GM23338 (cell line): ENCODE results near the gene SIRT7. TPM values are rescaled to one million over a fixed set of nuclear protein-coding genes. Genes with fewer than 3 reads are reported as not detected.

Experiments used
- ATAC-seq: fragments of 200-7000 bp; cut with Tn5 transposase; 3 replicates; pipeline ENCODE4 v1.9.1; 2020
- DNase-seq: peaks from one replicate; pipeline ENCODE4 v3.0.0-alpha.2; 2015; ENCODE audit warnings: low spot score
- H2AFZ ChIP-seq: fragments of 200-600 bp; sonication (generic); 2 replicates; pipeline ENCODE4 v1.8.0; 2016; ENCODE audit warnings: antibody characterized with exemption, mild to moderate bottlenecking, moderate library complexity
- H3F3A ChIP-seq: fragments of 200-600 bp; sonication (generic); replicated peaks from 2 replicates; pipeline ENCODE4 v1.8.0; 2017; ENCODE audit warnings: antibody characterized with exemption, mixed run types, low read depth
- H3K27ac ChIP-seq: fragments of 200-600 bp; sonication (generic); 2 replicates; pipeline ENCODE4 v1.6.1; 2016; ENCODE audit warnings: low read depth
- H3K27me3 ChIP-seq: fragments of 200-600 bp; sonication (generic); 2 replicates; pipeline ENCODE4 v1.8.0; 2016; ENCODE audit warnings: mild to moderate bottlenecking, mixed run types, moderate library complexity; ENCODE audit not compliant: insufficient read depth
- H3K36me3 ChIP-seq: fragments of 200-600 bp; sonication (generic); 2 replicates; pipeline ENCODE4 v1.8.0; 2016; ENCODE audit warnings: mild to moderate bottlenecking; ENCODE audit not compliant: insufficient read depth
- H3K4me1 ChIP-seq: fragments of 200-600 bp; sonication (generic); 2 replicates; pipeline ENCODE4 v1.8.0; 2016; ENCODE audit warnings: mild to moderate bottlenecking, moderate library complexity; ENCODE audit not compliant: insufficient read depth
- H3K4me2 ChIP-seq: fragments of 200-600 bp; sonication (generic); 2 replicates; pipeline ENCODE4 v1.7.1; 2017; ENCODE audit warnings: mixed run types
- H3K4me3 ChIP-seq: fragments of 200-600 bp; sonication (generic); 2 replicates; pipeline ENCODE4 v1.6.1; 2016; ENCODE audit warnings: mixed run types
- H3K79me2 ChIP-seq: fragments of 200-600 bp; sonication (generic); replicated peaks from 2 replicates; pipeline ENCODE4 v1.8.0; 2017; ENCODE audit warnings: mild to moderate bottlenecking; ENCODE audit not compliant: insufficient read depth
- H3K9me2 ChIP-seq: fragments of 200-600 bp; sonication (generic); 2 replicates; pipeline ENCODE4 v1.8.0; 2017; ENCODE audit not compliant: insufficient read depth
- H4K20me1 ChIP-seq: fragments of 200-600 bp; sonication (generic); replicated peaks from 2 replicates; pipeline ENCODE4 v1.8.0; 2017; ENCODE audit warnings: mild to moderate bottlenecking; ENCODE audit not compliant: insufficient read depth
- H3K27ac Mint-ChIP-seq: 2 replicates; pipeline ENCODE4 v1.8.0; 2020; ENCODE audit warnings: inconsistent platforms, mild to moderate bottlenecking, moderate library complexity, mixed read lengths
- H3K27me3 Mint-ChIP-seq: 3 replicates; pipeline ENCODE4 v1.8.0; 2022; ENCODE audit warnings: low read depth, mild to moderate bottlenecking, moderate library complexity, mixed read lengths, inconsistent platforms; ENCODE audit not compliant: insufficient read depth, poor library complexity
- H3K36me3 Mint-ChIP-seq: 3 replicates; pipeline ENCODE4 v1.8.0; 2021; ENCODE audit warnings: low read depth, mild to moderate bottlenecking, inconsistent platforms, moderate library complexity, mixed read lengths
- H3K4me1 Mint-ChIP-seq: 3 replicates; pipeline ENCODE4 v1.8.0; 2020; ENCODE audit warnings: mild to moderate bottlenecking, inconsistent platforms, mixed read lengths
- H3K4me3 Mint-ChIP-seq: 3 replicates; pipeline ENCODE4 v1.8.0; 2021; ENCODE audit warnings: moderate library complexity, mild to moderate bottlenecking, inconsistent platforms, mixed read lengths
- H3K9me3 Mint-ChIP-seq: 3 replicates; pipeline ENCODE4 v1.8.0; 2020; ENCODE audit warnings: moderate library complexity, mild to moderate bottlenecking, inconsistent platforms, mixed read lengths
- CREB1 ChIP-seq: fragments of 250-450 bp; sonication (Bioruptor Pico); IDR thresholded peaks from 2 replicates; pipeline ENCODE4 v1.5.0; 2020; ENCODE audit warnings: low read depth, mild to moderate bottlenecking, moderate library complexity
- EZH2 ChIP-seq: fragments of 200-600 bp; sonication (generic); IDR thresholded peaks from one replicate; pipeline ENCODE4 v1.8.0; 2017; ENCODE audit warnings: antibody characterized with exemption, mild to moderate bottlenecking, low read depth; ENCODE audit not compliant: unreplicated experiment
- EZH2phosphoT487 ChIP-seq: fragments of 200-600 bp; sonication (generic); IDR thresholded peaks from one replicate; pipeline ENCODE4 v1.8.1; 2018; ENCODE audit warnings: antibody characterized with exemption; ENCODE audit not compliant: unreplicated experiment
- NANOG ChIP-seq: IDR thresholded peaks from 2 replicates; pipeline ENCODE4 v1.6.1; 2016; ENCODE audit warnings: antibody characterized with exemption, borderline replicate concordance
- ZNF114 ChIP-seq: fragments of 250-450 bp; sonication (Bioruptor Pico); IDR thresholded peaks from 2 replicates; pipeline ENCODE4 v1.5.0; 2020; ENCODE audit warnings: mild to moderate bottlenecking, moderate library complexity
- ZNF331 ChIP-seq: fragments of 250-450 bp; sonication (Bioruptor Pico); IDR thresholded peaks from 2 replicates; pipeline ENCODE4 v1.5.0; 2020; ENCODE audit warnings: low read depth, mild to moderate bottlenecking, moderate library complexity
- polyA plus RNA-seq: library from polyadenylated mRNA; unstranded; fragments of >200 nt; fragmentation: Nextera tagmentation; extraction: Ambion mirVana; gene quantifications from 2 replicates; pipeline ENCODE4 v1.2.1, GENCODE V29; 2016
- total RNA-seq: library from RNA; depleted of rRNA; stranded (reverse); fragments of >200 nt; shearing (Covaris generic); gene quantifications from 2 replicates; pipeline ENCODE4 v1.2.3, GENCODE V29; 2014
- TF ChIP-seq, protein P1 (sequence below): IDR thresholded peaks from one replicate; pipeline ENCODE4 v1.6.1; 2018; ENCODE audit warnings: antibody characterized with exemption; ENCODE audit not compliant: unreplicated experiment

The SIRT7 gene
- total and polyA plus RNA-seq, 2 experiments from 2014 or later: 16.3 to 20.8 TPM

DNA sequence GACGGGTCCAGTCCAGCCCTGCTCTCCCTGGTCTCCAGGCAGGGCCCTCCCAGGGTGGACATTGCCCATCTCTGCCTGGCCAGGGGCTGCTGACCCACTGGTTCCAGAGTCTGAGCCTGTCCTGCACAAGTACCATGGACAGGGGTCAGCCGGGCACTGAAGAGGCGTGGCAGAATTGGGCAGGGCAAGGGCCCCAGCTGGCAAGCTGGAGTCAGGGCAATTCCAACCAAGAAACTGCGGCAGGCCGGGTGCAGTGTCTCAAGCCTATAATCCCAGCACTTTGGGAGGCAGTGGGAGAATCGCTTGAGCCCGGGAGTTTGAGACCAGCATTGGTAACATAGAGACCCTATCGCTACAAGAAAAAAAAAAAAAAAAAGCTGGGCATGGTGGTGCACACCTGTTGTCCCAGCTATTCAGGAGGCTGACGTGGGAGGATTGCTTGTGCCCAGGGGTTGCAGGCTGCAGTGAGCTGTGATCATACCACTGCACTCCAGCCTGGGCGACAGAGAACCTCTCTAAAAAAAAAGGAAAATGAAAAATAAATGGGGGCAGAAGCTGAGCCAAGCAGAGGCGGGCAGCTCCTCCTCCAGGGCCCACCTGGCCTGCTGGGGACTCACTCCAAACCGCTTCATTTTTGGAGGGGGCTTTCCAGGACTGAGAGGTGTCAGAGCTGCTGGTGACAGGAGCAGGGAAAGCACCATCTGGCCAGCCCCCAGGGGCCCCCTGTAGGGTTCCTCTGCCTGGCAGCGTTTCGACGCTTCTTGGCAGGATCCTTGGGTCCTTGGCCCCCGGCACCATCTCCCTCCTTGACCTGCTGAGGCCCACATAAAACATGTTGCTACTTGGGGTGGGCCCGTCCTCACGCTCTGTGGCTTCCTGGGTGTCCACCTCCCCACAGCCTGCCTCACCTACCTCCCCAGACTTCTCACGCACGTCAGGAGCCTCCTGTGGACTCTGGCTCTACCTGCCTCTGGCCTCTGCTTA lies 12.5 kb upstream of the SIRT7 start:
- Mint-ChIP-seq H3K27ac (no peak overlapping the region), H3K4me3 (no peak overlapping the region), H3K27me3 (peaks cover 28% of the 10 kb centered on the region), H3K4me1 (peaks cover 13% of the 10 kb centered on the region; the same call in 2 of the 3 replicates), H3K9me3 (no peaks in the 10 kb centered on the region), H3K36me3 (peaks cover 27% of the 10 kb centered on the region)
- no peaks in the 10 kb centered on the region; the same call in 1 of the 2 replicates for H4K20me1 ChIP-seq
- peaks cover 17% of the 10 kb centered on the region for H3K79me2 ChIP-seq
- H3K4me3 ChIP-seq: no peak overlapping the region
- H3K4me2 ChIP-seq: no peak overlapping the region
- peaks cover 16% of the 10 kb centered on the region for H3F3A ChIP-seq
- peaks cover 7% of the 10 kb centered on the region; the same call in 1 of the 2 replicates for H3K4me1 ChIP-seq
- TF ChIP-seq ZNF331 (CRISPR knock-in tag): no peak
- TF ChIP-seq, protein P1, sequence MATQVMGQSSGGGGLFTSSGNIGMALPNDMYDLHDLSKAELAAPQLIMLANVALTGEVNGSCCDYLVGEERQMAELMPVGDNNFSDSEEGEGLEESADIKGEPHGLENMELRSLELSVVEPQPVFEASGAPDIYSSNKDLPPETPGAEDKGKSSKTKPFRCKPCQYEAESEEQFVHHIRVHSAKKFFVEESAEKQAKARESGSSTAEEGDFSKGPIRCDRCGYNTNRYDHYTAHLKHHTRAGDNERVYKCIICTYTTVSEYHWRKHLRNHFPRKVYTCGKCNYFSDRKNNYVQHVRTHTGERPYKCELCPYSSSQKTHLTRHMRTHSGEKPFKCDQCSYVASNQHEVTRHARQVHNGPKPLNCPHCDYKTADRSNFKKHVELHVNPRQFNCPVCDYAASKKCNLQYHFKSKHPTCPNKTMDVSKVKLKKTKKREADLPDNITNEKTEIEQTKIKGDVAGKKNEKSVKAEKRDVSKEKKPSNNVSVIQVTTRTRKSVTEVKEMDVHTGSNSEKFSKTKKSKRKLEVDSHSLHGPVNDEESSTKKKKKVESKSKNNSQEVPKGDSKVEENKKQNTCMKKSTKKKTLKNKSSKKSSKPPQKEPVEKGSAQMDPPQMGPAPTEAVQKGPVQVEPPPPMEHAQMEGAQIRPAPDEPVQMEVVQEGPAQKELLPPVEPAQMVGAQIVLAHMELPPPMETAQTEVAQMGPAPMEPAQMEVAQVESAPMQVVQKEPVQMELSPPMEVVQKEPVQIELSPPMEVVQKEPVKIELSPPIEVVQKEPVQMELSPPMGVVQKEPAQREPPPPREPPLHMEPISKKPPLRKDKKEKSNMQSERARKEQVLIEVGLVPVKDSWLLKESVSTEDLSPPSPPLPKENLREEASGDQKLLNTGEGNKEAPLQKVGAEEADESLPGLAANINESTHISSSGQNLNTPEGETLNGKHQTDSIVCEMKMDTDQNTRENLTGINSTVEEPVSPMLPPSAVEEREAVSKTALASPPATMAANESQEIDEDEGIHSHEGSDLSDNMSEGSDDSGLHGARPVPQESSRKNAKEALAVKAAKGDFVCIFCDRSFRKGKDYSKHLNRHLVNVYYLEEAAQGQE: peak; percentile 72
- H3K27ac ChIP-seq: no peak overlapping the region
- no peaks in the 10 kb centered on the region for H3K36me3 ChIP-seq
- H3K9me2 ChIP-seq: no peaks in the 10 kb centered on the region
- H2AFZ ChIP-seq: no peak overlapping the region
- no peak for DNase-seq
- no peak for ATAC-seq
- peaks cover 10% of the 10 kb centered on the region; the same call in 1 of the 2 replicates for H3K27me3 ChIP-seq

DNA sequence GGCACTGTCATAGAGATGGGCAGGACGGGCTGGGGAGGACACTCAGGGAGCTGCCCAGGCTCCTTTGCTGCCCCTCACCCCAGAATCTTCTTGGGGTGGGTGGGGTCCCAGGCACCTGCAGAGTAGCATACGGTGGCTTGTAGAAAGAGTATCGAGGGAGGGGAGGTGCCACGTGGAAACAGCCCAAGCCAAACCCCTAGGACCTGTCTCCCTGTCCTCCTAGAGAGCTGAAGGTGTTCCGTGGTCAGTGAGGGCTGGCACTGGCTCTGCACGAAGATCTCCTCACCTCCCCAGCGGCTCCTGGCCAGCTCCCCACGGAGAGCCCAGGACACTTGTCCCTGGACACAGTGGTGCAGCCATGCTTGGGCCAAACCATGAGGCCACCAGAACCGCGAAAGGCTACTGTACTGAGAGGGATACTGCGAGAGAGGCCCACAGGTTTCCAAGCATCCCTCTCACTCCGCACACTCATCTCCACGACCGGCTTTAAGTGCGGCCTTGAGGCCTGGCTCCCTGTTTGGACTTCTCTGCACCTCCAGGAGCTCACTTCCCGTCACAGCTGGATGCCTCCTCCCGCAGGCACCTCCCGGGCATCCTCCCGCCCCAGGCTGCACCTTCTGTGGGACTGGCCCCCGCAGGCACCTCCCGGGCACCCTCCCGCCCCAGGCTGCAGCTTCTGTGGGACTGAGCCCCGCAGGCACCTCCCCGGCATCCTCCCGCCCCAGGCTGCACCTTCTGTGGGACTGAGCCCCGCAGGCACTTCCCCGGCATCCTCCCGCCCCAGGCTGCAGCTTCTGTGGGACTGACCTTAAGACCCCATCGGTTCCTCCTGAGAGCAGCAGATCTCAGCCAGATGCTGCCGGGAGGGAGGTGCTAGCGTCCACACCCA lies 11.5 kb upstream of the SIRT7 start:
- Histone ChIP-seq H3K27me3 (peaks cover 10% of the 10 kb centered on the region; the same call in 1 of the 2 replicates), H3K4me2 (peak overlapping the region; percentile 94), H3K4me3 (peak overlapping the region; percentile 79; the same call in 1 of the 2 replicates), H3K4me1 (peaks cover 16% of the 10 kb centered on the region; the same call in 1 of the 2 replicates), H4K20me1 (peaks cover 4% of the 10 kb centered on the region), H3F3A (peaks cover 21% of the 10 kb centered on the region), H2AFZ (no peak overlapping the region), H3K79me2 (peaks cover 26% of the 10 kb centered on the region), H3K36me3 (no peaks in the 10 kb centered on the region), H3K9me2 (no peaks in the 10 kb centered on the region), H3K27ac (no peak overlapping the region)
- ATAC-seq (no peak), DNase-seq (peak; percentile 29)
- peak overlapping the region; percentile 72 for H3K4me3 Mint-ChIP-seq
- H3K27ac Mint-ChIP-seq: no peak overlapping the region
- no peaks in the 10 kb centered on the region for H3K9me3 Mint-ChIP-seq
- peaks cover 28% of the 10 kb centered on the region for H3K27me3 Mint-ChIP-seq
- H3K36me3 Mint-ChIP-seq: peaks cover 20% of the 10 kb centered on the region
- H3K4me1 Mint-ChIP-seq: peaks cover 20% of the 10 kb centered on the region
- TF ChIP-seq NANOG: no peak
- TF ChIP-seq, protein P1: no peak
- no peak for TF ChIP-seq EZH2
- TF ChIP-seq ZNF331 (CRISPR knock-in tag): no peak
- TF ChIP-seq EZH2phosphoT487: no peak
- no peak for TF ChIP-seq CREB1 (CRISPR knock-in tag)
- TF ChIP-seq ZNF114: no peak
